ENCODE results near the gene BTBD9.

The BTBD9 gene

DNA sequence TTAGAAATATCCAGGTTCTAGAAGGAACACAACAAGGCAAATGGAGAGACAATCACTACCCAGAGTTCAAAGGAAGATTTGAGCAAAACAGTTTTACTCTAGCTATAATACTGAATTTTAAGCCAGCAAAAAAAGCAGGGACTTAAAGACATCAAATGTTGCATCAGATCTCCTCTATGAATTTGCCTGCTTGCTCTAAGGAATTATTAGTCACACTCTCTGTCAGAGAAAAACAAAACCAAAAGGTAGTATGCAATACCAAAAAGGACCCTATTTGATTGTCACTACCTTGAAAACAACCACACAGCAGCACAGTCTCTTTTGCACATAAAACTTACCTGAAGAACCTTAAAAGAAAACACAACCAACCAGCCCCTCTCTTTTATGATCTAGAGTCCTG, 46.3 kb downstream of the BTBD9 start:
- no peak for DNase-seq

DNA sequence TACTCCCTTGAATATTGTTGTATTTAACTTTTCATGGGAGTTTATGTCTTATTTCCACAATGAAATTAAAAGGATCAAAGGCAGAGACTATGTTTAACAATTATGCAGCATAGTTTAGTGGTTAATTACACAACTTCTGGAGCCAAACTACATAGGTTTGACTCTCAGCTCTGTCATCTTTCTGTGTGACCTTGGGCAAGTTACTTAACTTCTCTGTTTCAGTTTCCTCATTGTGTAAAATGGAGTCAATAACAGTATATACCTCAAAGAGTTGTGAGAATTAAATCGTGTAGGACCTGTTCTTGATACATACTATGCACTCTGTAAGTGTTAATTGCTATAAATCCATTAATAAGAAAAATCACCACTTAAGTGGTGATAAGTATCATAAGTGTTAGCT, 48.3 kb downstream of the BTBD9 start:
- no peak for DNase-seq

DNA sequence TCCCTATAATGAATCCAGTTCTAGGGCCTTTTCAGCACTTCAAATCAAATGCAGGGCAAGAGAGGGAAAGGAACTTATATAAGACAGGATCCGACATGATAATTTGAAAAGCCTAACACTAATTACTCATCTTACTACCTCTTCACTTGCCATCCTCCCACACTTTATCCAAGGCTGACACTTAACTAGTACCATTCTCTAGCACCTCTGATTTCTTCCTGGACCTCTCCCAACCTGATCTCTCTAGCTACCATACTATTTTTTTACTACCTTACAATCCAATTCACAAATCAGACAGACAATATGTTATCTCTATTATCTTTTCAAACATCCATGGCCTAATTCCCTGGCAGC, 50.4 kb downstream of the BTBD9 start:
- DNase-seq, result no peak

DNA sequence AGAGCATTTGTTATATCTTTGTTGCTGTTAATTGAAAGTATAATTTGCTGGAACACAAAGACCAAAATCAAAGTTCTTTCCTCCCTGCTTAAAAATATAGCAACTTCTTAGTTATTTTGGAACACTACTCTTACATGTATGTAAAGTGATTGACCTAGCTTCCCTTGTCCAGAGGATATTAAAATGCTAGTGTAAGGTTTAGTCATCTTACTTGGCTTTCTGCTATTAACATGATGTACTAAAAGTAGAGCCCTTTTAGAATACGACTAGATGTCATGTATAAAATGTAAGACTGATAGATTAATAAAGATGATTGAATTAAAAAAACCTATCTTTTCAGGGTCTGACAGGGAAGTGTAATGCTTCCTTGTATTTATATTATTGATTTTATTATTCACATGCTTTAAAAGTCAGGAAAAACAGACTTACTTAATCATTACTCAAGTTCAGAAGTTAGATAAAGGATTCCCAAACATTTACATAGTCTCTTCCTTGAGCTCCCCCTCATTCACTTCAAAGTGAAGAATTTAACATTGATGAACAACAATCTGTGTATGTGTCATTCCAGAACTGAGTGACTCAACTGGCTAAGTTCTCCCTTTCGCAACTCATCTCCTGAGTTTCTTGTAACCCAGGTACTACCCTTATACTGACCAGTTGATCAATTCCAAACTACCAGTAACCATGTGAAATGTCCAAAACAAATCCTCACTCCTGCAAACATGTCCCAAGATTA, 50.9 kb downstream of the BTBD9 start:
- no peak for DNase-seq

DNA sequence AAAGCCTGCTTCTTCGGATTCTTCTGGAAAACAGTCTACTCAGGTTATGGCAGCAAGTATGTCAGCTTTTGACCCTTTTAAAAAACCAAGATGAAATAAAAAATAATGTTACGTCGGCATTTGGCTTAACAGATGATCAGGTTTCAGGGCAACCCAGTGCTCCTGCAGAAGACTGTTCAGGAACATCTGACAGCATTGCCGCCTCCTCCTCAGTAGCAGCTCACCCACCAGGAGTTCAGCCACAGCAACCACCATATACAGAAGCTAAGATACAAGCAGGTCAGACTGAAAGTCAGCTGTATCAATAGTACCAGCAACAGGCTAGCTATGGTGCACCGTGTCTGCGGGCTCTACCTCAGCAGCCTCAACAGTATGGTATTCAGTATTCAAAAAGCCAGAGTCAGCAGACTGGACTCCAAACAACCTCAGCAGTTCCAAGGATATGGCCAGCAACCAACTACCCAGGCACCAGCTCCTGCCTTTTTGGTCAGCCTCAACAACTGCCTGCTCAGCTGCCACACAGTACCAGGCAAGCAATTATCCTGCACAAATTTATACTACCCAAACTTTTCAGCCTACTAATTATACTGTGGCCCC, 51.9 kb downstream of the BTBD9 start:
- DNase-seq, result no peak

DNA sequence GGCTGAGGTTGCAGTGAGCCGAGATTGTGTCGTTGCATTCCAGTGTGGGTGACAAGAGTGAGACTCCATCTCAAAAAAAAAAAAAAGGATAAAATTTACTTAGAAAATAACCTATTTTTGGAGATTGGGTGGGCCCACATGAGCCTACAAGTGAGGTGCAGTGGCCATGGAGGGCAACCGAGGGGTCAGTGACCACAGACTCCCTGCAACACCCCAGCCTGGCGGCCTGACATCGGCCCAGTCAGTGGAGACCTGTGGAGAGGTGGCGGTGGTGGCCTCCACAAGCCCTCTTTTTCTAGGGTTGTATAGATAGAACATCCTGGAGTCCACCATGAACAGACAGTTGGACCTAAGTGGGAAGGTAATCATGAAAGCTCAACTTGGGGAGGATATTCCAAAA, 52.7 kb downstream of the BTBD9 start:
- no peak for DNase-seq

DNA sequence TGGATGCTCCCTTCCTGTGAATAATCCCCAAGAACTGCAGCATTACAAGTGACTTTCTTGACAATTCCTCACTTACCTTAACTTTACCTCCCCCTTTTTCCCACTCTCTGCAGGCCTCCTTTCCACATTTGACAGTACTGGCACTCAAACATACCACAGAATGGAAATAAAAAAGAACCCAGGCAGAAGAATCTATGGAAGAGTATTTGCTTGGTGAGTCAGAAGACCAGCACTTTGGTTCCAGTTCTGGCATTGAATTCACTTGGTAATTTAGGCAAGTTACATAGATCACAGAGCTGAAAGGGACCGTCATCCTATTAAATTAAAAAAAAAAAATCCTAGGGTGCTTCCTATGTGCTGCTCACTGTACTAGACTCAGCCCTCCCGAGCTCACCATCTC, 55.0 kb downstream of the BTBD9 start:
- no peak for DNase-seq

DNA sequence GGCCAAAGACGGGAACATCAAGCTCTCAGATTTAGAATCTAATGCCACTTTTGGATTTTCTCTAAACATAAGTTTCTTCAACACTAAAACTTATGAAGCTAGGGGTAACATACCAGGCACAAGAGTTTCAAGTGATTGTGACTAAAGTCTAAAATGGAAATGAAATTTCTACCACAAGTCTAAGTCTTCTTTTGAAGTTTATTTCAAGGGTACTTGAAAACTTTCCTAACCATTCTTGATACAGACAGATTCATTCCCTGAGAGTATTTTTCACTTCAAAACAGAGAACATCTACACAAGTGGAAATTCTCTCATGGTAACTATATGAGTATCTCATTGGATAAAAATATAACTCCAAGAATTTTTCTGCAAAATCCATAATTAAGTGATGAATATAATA, 56.2 kb downstream of the BTBD9 start:
- no peak for DNase-seq

DNA sequence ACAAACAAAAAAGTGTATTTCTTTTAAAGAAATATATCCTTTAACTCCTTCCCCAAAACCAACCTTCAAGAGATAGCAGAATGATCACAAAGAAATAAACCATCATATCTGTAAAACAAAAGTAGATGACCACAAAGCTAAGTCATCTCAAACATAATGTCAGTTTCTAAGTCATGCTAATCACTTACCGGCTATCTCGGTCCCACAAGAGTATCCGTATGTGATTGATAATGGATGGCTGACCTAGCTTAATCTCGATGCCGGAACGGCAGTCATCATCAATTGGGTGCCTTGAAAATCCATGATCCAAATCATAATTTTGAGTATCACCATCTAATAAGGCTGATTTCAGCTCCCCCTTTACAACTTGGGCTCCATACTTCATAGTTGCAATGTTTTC, 59.7 kb downstream of the BTBD9 start:
- DNase-seq, result no peak

DNA sequence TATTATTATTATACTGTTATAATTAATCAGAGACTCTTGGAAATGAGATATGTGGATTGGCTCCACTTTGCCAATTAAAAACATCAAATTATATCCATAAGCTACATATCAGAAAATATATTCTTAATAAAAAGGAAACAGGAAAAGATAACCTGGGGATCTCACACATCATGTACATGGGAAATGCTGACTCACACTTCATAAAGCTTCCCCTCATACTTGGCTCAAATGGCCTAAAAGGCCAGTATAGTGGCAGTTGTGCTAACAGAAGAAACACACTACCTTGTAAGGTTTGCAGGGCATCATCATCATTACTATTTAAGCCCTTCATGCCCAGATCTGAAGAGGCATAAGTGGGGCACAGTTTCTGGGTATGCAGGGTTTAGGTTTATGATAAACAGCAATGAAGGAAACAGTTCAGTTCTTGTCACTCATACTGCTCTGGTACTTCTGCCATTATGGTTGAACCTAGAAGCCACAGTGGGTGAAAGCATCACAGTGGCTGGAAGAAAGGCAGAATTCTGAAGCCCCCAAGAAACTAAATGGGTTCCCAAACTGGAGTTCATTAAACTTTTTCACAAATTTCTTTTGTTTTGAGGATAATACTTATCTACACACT, 60.6 kb downstream of the BTBD9 start:
- DNase-seq, result no peak

DNA sequence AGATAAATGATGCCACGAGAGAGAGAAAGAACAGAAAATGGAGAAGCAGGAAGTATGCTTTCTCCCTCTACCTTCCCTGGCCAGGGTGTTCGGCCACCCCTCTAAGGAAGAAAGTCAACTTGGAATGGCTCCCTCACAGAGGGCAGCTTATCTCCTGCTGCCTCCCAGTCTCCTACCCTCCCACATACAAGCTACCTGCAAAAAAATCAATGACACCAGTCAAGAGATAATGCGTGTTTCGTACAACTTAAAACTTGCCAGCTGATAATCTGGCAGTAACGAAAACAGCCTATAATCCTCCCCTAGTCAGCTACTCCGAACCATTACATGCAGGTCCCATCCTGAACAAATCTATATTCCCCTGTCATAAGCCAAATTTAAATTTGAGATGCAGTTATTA, 61.7 kb downstream of the BTBD9 start:
- no peak for DNase-seq

DNA sequence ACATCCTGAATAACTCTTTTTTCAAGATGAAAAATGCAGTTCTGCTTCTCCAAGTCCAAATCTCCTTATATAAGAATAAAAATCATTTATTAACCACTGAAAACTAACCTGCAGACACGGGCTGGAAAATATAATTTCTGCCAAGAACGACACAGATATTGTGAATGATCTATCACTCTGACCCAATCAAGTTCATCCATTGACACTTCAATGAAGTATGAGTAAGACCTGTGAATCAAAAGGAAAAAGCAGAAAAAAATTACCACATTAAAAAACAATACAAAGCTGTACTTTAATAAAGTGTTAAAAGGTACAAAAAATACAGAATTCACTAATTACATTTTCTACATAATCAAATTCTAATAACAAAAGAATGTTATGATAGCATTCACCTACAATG, 62.2 kb downstream of the BTBD9 start:
- no peak for DNase-seq

DNA sequence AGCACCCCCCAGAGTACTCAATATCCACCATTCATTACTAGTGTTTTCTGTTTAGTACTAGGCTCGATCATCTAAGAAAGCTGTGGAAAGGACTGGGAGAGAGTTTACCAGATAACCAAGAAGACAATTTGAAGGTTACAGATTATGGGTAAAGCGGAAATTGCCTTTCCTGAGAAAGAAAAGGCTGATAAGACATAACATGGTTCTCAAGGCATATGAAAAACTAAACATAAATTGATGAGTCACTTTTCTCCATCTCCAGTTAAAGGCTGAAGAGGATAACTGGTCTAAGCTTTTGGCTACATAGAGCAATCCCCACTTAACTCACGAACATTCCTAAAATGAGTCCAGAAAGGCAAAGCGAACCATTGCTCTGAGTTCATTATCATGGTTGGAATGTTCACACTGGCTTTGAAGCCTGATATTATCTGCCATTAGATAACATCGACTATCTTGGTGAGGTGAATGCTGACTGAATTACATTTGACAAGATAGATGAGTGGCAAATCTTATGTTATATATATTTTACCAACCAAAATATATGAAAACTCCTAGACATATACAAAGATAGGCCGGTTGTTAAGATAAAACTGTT, 65.8 kb downstream of the BTBD9 start:
- DNase-seq, result no peak

DNA sequence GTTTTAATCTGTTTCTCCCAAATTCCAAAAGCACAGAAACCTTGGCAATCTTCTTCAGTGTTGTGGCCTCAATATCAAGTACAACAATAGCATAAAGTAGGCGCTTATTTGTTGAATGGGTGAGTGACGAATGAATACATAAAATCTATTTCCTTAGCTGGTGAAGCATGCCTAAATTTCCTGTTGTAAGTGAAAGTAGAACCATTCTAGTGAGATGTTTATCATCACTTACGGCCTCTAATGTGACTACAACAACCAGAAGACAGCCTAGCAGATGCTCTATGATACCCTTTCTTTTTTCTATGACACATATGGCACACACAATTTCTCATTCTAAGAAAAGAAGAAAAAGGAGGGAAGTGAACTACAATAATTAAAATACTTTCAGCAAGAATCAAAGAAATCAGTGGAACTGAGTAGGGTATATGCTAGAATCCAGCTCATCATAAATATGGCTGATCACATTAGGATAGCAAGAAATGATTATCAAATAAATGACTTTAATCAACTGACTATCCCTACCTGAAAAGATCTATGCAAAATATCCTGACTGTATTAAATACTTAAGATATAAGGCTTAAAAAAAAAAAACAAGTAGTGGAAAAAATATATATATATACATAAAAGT, 67.4 kb downstream of the BTBD9 start:
- no peak for DNase-seq

DNA sequence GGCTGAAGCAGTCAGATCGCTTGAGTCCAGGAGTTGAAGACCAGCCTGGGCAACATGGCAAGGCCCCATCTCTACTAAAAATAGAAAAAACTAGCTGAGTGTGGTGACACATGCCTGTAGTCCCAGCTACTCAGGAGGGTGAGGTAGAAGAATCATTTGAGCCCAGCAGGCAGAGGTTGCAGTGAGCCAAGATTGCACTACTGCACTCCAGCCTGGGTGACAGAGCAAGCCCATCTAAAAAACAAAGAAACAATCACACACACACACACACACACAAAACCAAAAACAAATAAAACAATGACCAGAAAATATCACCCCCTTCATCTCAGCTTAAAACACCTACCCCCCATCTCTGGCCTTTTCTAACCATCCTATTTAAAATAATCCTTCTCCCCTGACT, 68.0 kb downstream of the BTBD9 start:
- DNase-seq, result no peak

DNA sequence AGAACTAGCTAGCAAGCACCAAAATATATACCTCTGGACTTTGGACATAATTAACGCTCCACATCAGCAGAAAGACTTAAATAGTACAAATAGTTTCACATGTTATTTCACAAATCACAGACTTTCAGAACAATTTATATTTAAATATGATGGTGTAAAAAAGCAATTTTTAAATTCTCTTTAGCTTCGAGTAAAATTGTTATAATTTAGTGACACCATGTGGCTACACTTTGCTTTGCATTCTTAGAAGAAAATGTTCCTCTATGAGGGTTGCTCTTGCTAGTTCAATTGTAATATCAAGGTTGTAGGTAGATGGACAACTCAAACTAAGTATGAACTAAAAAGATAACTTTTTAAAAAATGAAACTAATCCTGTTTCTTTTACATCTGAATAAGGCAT, 69.0 kb downstream of the BTBD9 start:
- no peak for DNase-seq

DNA sequence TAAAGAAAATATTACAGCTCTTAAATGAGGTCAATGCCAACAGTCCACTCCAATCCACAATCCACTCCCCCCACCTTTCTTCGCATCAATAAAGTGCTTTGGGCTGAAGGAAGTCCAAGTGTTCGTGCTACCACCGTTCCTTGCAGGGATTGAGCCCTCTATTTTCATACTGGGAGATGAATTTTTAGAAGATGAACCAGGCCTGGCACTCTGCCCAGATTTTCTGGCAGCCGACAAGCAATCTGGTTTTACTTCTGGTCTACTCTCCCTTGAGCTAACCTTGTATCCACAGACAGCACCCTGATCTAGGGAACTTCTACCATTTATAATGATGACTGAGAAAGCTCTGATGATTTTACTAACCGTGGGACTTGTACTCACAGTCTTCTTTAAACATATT, 72.3 kb downstream of the BTBD9 start:
- no peak for DNase-seq

DNA sequence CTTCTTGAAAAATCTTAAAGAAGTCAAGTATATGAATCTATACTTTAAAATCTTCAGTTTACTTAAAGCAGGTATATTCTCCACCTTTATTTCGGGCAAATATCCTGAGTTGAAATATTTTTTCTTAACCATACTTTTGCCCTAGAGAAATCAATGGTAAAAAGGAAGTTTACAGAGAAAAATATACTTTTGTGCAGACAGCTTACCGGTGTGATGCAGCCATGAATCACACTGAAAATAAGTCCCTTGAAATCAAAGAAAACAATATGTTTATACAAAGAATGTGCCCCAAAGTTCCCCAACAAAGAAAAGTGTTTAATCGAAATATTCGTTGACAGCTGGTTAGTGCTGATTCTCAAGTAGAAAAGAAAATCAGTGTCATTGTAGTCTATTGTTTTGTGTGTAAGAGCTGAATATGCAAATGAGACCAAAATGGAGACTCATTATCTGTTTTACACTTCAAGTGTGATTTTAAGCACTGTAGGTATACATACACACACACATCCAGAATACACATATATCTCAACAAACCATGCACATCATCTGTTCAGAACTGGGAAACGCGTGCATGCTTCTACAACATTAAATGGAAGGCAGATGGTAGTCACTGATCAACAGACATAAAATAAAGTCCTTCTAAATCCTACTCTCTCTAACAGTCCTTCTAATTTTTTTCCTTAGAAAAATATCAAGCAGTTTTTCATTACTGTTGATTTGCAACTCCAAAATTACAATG, 73.3 kb downstream of the BTBD9 start:
- no peak for DNase-seq

DNA sequence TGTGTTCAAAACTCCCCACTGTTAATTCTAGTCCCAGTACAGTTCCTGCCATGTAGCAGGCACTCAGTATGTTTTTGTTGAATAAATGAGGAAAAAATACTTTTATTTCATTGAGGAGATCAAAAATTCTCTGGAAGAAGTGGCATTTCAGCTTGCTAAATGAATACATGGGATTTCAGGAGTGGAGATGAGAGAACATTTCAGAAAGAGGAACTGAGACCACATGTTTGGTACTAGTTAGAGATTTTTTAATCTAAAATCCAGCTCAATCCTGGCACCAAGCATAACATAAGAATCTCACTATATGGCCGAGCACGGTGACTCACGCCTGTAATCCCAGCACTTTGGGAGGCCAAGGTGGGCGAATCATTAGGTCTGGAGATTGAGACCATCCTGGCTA, 75.4 kb downstream of the BTBD9 start:
- DNase-seq, result no peak

DNA sequence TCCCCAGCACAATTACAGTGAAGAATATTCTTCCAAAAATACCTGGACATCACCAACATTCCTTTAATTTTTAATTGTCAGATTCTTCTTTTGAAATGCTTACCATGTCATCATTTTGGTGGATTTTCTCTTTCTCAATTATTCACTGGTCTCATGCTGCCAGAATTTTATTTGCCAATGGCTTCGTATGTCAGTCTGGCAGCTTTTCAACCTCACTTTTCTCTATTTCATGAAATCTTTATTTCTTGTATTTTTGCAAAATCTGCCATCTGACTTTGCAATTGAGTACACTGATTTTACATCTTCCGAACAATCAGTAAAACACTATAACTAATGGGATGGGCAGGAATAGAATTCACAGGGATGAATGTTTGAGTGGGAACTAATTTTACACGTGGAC, 84.1 kb downstream of the BTBD9 start:
- DNase-seq, result no peak

DNA sequence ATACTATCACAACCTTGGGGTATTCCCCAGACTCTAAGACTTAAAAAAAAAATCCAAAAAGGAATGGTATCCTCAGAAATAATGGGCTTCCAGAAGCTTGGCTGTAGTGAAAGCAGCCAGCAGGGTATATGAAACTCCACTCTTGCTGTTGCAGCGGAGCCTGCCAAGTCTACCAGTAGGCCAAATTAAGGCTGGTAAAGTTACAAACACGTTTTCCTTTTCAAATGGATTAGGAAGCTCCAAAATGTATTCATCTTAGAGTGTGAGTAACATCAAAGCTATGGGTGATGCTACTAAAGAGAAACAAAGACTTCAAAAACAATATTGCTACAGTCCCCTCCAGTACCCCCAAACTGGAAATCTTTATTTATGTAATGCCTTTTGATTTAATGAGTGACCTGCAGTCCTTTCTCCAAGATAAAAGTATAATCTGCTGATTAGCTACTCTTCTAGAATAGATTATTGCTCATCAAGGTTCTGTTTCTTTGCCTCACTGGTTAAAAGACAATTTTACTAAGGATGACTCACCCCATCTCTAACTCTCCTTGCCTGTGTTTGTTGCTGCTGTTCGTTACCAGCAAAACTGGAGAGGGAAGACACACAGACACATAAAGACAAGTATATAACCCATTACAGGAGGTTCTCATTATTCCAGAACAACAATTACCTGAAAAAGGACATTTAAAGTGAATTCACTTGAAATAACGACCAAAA, 84.9 kb downstream of the BTBD9 start:
- DNase-seq, result no peak

DNA sequence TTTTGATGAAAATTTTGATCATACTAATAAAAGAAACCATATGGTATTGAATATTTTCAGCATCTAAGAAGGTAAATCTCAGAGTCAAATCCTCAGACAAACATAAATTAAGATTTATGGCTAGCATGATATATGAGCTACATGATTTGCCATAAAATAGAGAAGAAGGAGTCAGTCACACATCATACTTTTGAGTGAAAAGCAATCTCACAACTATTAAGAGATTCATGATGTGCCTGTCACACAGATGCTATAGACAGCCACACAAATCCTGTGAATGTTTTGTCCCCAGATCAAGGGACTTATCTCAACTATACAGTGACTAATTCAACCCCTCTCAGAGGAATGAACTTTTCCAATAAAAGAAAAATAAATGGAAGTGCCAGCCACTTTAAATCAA, 85.7 kb downstream of the BTBD9 start:
- no peak for DNase-seq

DNA sequence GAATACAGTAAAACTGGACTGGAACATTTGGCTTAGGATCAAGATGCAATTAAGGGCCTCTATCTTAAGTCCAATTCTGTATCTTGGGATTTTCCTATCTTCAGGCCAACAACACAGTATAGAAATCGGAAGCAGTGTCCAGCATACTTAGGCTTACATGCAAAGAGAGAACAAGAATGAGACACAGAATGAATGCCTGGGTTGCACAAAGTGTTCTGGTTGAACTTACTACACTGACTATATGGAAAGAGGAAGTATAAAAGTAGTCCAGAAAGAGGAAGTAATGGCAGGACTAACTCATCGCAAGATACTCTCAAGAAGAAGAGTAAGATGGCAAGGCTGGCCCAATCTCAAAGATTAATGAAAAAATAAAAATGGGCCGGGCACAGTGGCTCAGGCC, 87.6 kb downstream of the BTBD9 start:
- DNase-seq, result no peak

Data from CD4-positive, alpha-beta T cell treated with Interleukin-6 for 4 hours (primary cell).